AG09319 (cell line): ENCODE results near the gene MAGT1.
"Not testable (repeated sequence)": the region's sequence is repeated elsewhere in the genome, so short reads cannot be mapped to it uniquely, and the experiment has no call there.

Experiments used
- DNase-seq: peaks from one replicate; pipeline ENCODE4 v3.0.0-alpha.2; 2010; ENCODE audit warnings: low read depth; ENCODE audit errors: extremely low read depth
- CTCF ChIP-seq: IDR thresholded peaks from 2 replicates; pipeline ENCODE4 v1.5.1; 2011; ENCODE audit warnings: low read depth, mild to moderate bottlenecking, inconsistent platforms, low read length, moderate library complexity

Gene MAGT1

GRCh38 chrX:77894921-77895886 is at the start of gene MAGT1:
Gene MAGT1, minus strand, starts transcription at chrX:77895435. Its CDS starts 25 bp downstream, at chrX:77895410.
- peak; percentile 93 for DNase-seq
- TF ChIP-seq CTCF = no peak

- DNase-seq = not testable (repeated sequence)
Measured at GRCh38 chrX:77945031-77945430, 49.8 kb upstream of the MAGT1 start.

- no peak for DNase-seq
Measured at GRCh38 chrX:77938083-77938680, 42.9 kb upstream of the MAGT1 start.

GRCh38 chrX:77937291-77937690 is 42.1 kb upstream of the MAGT1 start:
- TF ChIP-seq CTCF = no peak
- DNase-seq = peak; percentile 7

More at GRCh38 chrX:77938083-77938680, 42.9 kb upstream of the MAGT1 start:
- no peak for TF ChIP-seq CTCF

- DNase-seq = no peak
- TF ChIP-seq CTCF = no peak
Measured at GRCh38 chrX:77936299-77936698, 41.1 kb upstream of the MAGT1 start.

- no peak for TF ChIP-seq CTCF
- no peak for DNase-seq
Measured at GRCh38 chrX:77935886-77936285, 40.7 kb upstream of the MAGT1 start.

- DNase-seq = no peak
Measured at GRCh38 chrX:77930581-77930980, 35.3 kb upstream of the MAGT1 start.

More at GRCh38 chrX:77930581-77930980, 35.3 kb upstream of the MAGT1 start:
- TF ChIP-seq CTCF = no peak
